Measurements from ENCODE around the gene DIPK1A. TPM values are rescaled to one million over a fixed set of nuclear protein-coding genes. Genes with fewer than 3 reads are reported as not detected.

The DIPK1A gene
- total RNA-seq, 1 donor from 2014 or later = 5.7 TPM

- Histone ChIP-seq H3K36me3 (ENCODE audit: control insufficient read depth in 3 of 3, insufficient read depth in 3 of 3, low read length in 3 of 3) (no peaks in the 10 kb centered on the region), H3K4me1 (ENCODE audit: control insufficient read depth in 3 of 3, insufficient read depth in 3 of 3, low read length in 3 of 3) (peaks cover 2 to 6% (median 5%) of the 10 kb centered on the region in 3 donors), H3K4me3 (ENCODE audit: low read length in 3 of 3) (no peak overlapping the region), H3K27ac (ENCODE audit: low read depth, low read length) (no peak overlapping the region), H3K27me3 (ENCODE audit: control insufficient read depth in 3 of 3, insufficient read depth in 3 of 3, low read length in 3 of 3) (peaks cover 0 to 2% (median 0%) of the 10 kb centered on the region in 3 donors), H3K9ac (ENCODE audit: low read depth in 1 of 3, low read length in 3 of 3) (no peak overlapping the region), H3K9me3 (ENCODE audit: control insufficient read depth in 3 of 3, low read length in 3 of 3) (no peaks in the 10 kb centered on the region)
These were observed 37.6 kb upstream of the DIPK1A start for GRCh38 chr1:92998821-92999220.

- Histone ChIP-seq H3K4me1 (ENCODE audit: control insufficient read depth in 3 of 3, insufficient read depth in 3 of 3, low read length in 3 of 3) (peaks cover 2 to 5% (median 4%) of the 10 kb centered on the region in 3 donors), H3K9ac (ENCODE audit: low read depth in 1 of 3, low read length in 3 of 3) (no peak overlapping the region), H3K36me3 (ENCODE audit: control insufficient read depth in 3 of 3, insufficient read depth in 3 of 3, low read length in 3 of 3) (no peaks in the 10 kb centered on the region), H3K27me3 (ENCODE audit: control insufficient read depth in 3 of 3, insufficient read depth in 3 of 3, low read length in 3 of 3) (peaks cover 0 to 2% (median 0%) of the 10 kb centered on the region in 3 donors), H3K4me3 (ENCODE audit: low read length in 3 of 3) (no peak overlapping the region), H3K9me3 (ENCODE audit: control insufficient read depth in 3 of 3, low read length in 3 of 3) (no peaks in the 10 kb centered on the region), H3K27ac (ENCODE audit: low read depth, low read length) (no peak overlapping the region)
These were observed 34.5 kb upstream of the DIPK1A start for GRCh38 chr1:92995441-92996430.

- no peak overlapping the region for H3K27ac ChIP-seq (ENCODE audit: low read depth, low read length)
- no peak overlapping the region for H3K9ac ChIP-seq (ENCODE audit: low read depth in 1 of 3, low read length in 3 of 3)
- peaks cover 0 to 4% (median 0%) of the 10 kb centered on the region in 3 donors for H3K4me1 ChIP-seq (ENCODE audit: control insufficient read depth in 3 of 3, insufficient read depth in 3 of 3, low read length in 3 of 3)
These were observed 32.9 kb upstream of the DIPK1A start for GRCh38 chr1:92994105-92994712.

GRCh38 chr1:92993581-92993980 is 32.3 kb upstream of the DIPK1A start:
- Histone ChIP-seq H3K36me3 (ENCODE audit: control insufficient read depth in 3 of 3, insufficient read depth in 3 of 3, low read length in 3 of 3) (no peaks in the 10 kb centered on the region), H3K9ac (ENCODE audit: low read depth in 1 of 3, low read length in 3 of 3) (no peak overlapping the region), H3K27ac (ENCODE audit: low read depth, low read length) (no peak overlapping the region)

More at GRCh38 chr1:92994105-92994712, 32.9 kb upstream of the DIPK1A start:
- Histone ChIP-seq H3K4me3 (ENCODE audit: low read length in 3 of 3) (no peak overlapping the region), H3K27me3 (ENCODE audit: control insufficient read depth in 3 of 3, insufficient read depth in 3 of 3, low read length in 3 of 3) (peaks cover 0 to 2% (median 0%) of the 10 kb centered on the region in 3 donors), H3K9me3 (ENCODE audit: control insufficient read depth in 3 of 3, low read length in 3 of 3) (no peaks in the 10 kb centered on the region), H3K36me3 (ENCODE audit: control insufficient read depth in 3 of 3, insufficient read depth in 3 of 3, low read length in 3 of 3) (no peaks in the 10 kb centered on the region)

GRCh38 chr1:92992877-92993276 is 31.6 kb upstream of the DIPK1A start:
- Histone ChIP-seq H3K36me3 (ENCODE audit: control insufficient read depth in 3 of 3, insufficient read depth in 3 of 3, low read length in 3 of 3) (no peaks in the 10 kb centered on the region), H3K27me3 (ENCODE audit: control insufficient read depth in 3 of 3, insufficient read depth in 3 of 3, low read length in 3 of 3) (no peaks in the 10 kb centered on the region), H3K27ac (ENCODE audit: low read depth, low read length) (no peak overlapping the region), H3K9me3 (ENCODE audit: control insufficient read depth in 3 of 3, low read length in 3 of 3) (no peaks in the 10 kb centered on the region), H3K9ac (ENCODE audit: low read depth in 1 of 3, low read length in 3 of 3) (no peak overlapping the region), H3K4me3 (ENCODE audit: low read length in 3 of 3) (no peak overlapping the region), H3K4me1 (ENCODE audit: control insufficient read depth in 3 of 3, insufficient read depth in 3 of 3, low read length in 3 of 3) (peaks cover 0 to 4% (median 0%) of the 10 kb centered on the region in 3 donors)

More at GRCh38 chr1:92993581-92993980, 32.3 kb upstream of the DIPK1A start:
- H3K4me3 ChIP-seq (ENCODE audit: low read length in 3 of 3) = no peak overlapping the region
- H3K4me1 ChIP-seq (ENCODE audit: control insufficient read depth in 3 of 3, insufficient read depth in 3 of 3, low read length in 3 of 3) = peaks cover 0 to 4% (median 0%) of the 10 kb centered on the region in 3 donors
- H3K9me3 ChIP-seq (ENCODE audit: control insufficient read depth in 3 of 3, low read length in 3 of 3) = no peaks in the 10 kb centered on the region
- H3K27me3 ChIP-seq (ENCODE audit: control insufficient read depth in 3 of 3, insufficient read depth in 3 of 3, low read length in 3 of 3) = no peaks in the 10 kb centered on the region

GRCh38 chr1:92992054-92992453 is 30.8 kb upstream of the DIPK1A start:
- Histone ChIP-seq H3K9me3 (ENCODE audit: control insufficient read depth in 3 of 3, low read length in 3 of 3) (no peaks in the 10 kb centered on the region), H3K9ac (ENCODE audit: low read depth in 1 of 3, low read length in 3 of 3) (no peak overlapping the region), H3K27me3 (ENCODE audit: control insufficient read depth in 3 of 3, insufficient read depth in 3 of 3, low read length in 3 of 3) (no peaks in the 10 kb centered on the region), H3K4me1 (ENCODE audit: control insufficient read depth in 3 of 3, insufficient read depth in 3 of 3, low read length in 3 of 3) (peaks cover 0 to 4% (median 0%) of the 10 kb centered on the region in 3 donors), H3K4me3 (ENCODE audit: low read length in 3 of 3) (no peak overlapping the region), H3K27ac (ENCODE audit: low read depth, low read length) (no peak overlapping the region), H3K36me3 (ENCODE audit: control insufficient read depth in 3 of 3, insufficient read depth in 3 of 3, low read length in 3 of 3) (no peaks in the 10 kb centered on the region)

GRCh38 chr1:92990828-92991227 is 29.6 kb upstream of the DIPK1A start:
- Histone ChIP-seq H3K27me3 (ENCODE audit: control insufficient read depth in 3 of 3, insufficient read depth in 3 of 3, low read length in 3 of 3) (no peaks in the 10 kb centered on the region), H3K27ac (ENCODE audit: low read depth, low read length) (no peak overlapping the region), H3K4me1 (ENCODE audit: control insufficient read depth in 3 of 3, insufficient read depth in 3 of 3, low read length in 3 of 3) (peaks cover 0 to 4% (median 0%) of the 10 kb centered on the region in 3 donors), H3K9ac (ENCODE audit: low read depth in 1 of 3, low read length in 3 of 3) (no peak overlapping the region), H3K36me3 (ENCODE audit: control insufficient read depth in 3 of 3, insufficient read depth in 3 of 3, low read length in 3 of 3) (no peaks in the 10 kb centered on the region), H3K4me3 (ENCODE audit: low read length in 3 of 3) (no peak overlapping the region), H3K9me3 (ENCODE audit: control insufficient read depth in 3 of 3, low read length in 3 of 3) (no peaks in the 10 kb centered on the region)

GRCh38 chr1:92989936-92990583 is 28.8 kb upstream of the DIPK1A start:
- H3K4me1 ChIP-seq (ENCODE audit: control insufficient read depth in 3 of 3, insufficient read depth in 3 of 3, low read length in 3 of 3) = peaks cover 0 to 4% (median 0%) of the 10 kb centered on the region in 3 donors
- H3K27me3 ChIP-seq (ENCODE audit: control insufficient read depth in 3 of 3, insufficient read depth in 3 of 3, low read length in 3 of 3) = no peaks in the 10 kb centered on the region
- H3K36me3 ChIP-seq (ENCODE audit: control insufficient read depth in 3 of 3, insufficient read depth in 3 of 3, low read length in 3 of 3) = no peaks in the 10 kb centered on the region
- H3K4me3 ChIP-seq (ENCODE audit: low read length in 3 of 3) = no peak overlapping the region
- H3K9ac ChIP-seq (ENCODE audit: low read depth in 1 of 3, low read length in 3 of 3) = no peak overlapping the region
- no peaks in the 10 kb centered on the region for H3K9me3 ChIP-seq (ENCODE audit: control insufficient read depth in 3 of 3, low read length in 3 of 3)
- no peak overlapping the region for H3K27ac ChIP-seq (ENCODE audit: low read depth, low read length)

GRCh38 chr1:92989253-92989652 is 28.0 kb upstream of the DIPK1A start:
- no peaks in the 10 kb centered on the region for H3K36me3 ChIP-seq (ENCODE audit: control insufficient read depth in 3 of 3, insufficient read depth in 3 of 3, low read length in 3 of 3)
- peaks cover 0 to 4% (median 0%) of the 10 kb centered on the region in 3 donors for H3K4me1 ChIP-seq (ENCODE audit: control insufficient read depth in 3 of 3, insufficient read depth in 3 of 3, low read length in 3 of 3)
- no peaks in the 10 kb centered on the region for H3K27me3 ChIP-seq (ENCODE audit: control insufficient read depth in 3 of 3, insufficient read depth in 3 of 3, low read length in 3 of 3)
- no peak overlapping the region for H3K9ac ChIP-seq (ENCODE audit: low read depth in 1 of 3, low read length in 3 of 3)
- H3K9me3 ChIP-seq (ENCODE audit: control insufficient read depth in 3 of 3, low read length in 3 of 3) = no peaks in the 10 kb centered on the region
- H3K4me3 ChIP-seq (ENCODE audit: low read length in 3 of 3) = no peak overlapping the region
- H3K27ac ChIP-seq (ENCODE audit: low read depth, low read length) = no peak overlapping the region

All from skeletal muscle tissue (tissue), 4 donors.